ENCODE data around the gene PPIF. TPM values are rescaled to one million over a fixed set of nuclear protein-coding genes. Genes with fewer than 3 reads are reported as not detected.

PPIF gene
- total and polyA plus RNA-seq, 4 donors: 22.2 to 84.3 (median 60.0) TPM

DNA sequence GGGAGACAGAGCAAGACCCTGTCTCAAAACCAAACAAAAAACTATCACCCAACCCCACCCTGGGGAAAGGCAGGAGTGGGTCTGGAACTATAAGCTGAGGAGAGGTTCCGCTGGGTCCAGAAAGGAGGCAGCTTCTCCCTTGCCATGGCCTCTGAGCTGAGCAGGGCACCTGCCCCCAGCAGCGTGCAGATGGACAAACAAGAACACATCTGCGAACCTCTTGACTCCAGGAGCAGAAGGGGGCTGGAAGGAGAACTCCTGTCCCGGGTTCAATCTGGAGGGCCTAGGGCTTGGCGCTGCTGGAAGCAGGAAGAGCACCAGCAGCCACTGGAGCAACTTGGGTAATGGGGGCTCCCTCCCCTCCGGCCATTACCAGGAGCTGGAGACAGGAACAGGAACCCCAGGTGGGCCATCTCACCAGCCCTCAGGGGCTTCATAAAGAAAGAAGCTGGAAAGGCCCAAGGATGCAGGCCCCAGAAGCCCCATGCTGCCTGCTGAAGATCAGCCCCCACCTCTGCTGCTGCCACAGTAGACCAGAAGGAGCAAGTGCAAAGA is 19.0 kb upstream of the PPIF start:
- WGBS: 97% methylated on average over 6 of the region's 6 CpGs
- Histone ChIP-seq H3K4me1 (ENCODE audit: control insufficient read depth in 4 of 4, insufficient read depth in 4 of 4, low read length in 3 of 4) (no peaks in the 10 kb centered on the region), H3K4me3 (ENCODE audit: low read depth in 1 of 3, low read length in 3 of 3) (no peak overlapping the region), H3K36me3 (ENCODE audit: control insufficient read depth in 4 of 4, insufficient read depth in 3 of 4, low read depth in 1 of 4, low read length in 3 of 4) (no peaks in the 10 kb centered on the region), H3K9ac (ENCODE audit: low read depth in 1 of 2, low read length in 2 of 2) (no peak overlapping the region), H3K9me3 (ENCODE audit: control insufficient read depth in 4 of 4, low read length in 3 of 4) (no peaks in the 10 kb centered on the region), H3K27ac (ENCODE audit: low read depth in 1 of 2, low read length in 2 of 2) (no peak overlapping the region), H3K27me3 (ENCODE audit: control insufficient read depth in 4 of 4, insufficient read depth in 4 of 4, low read length in 3 of 4) (no peaks in the 10 kb centered on the region)
- no peak for TF ChIP-seq TAF1 (conservative IDR thresholded peaks at IDR 0.05)
- no peak for TF ChIP-seq HNF4A (conservative IDR thresholded peaks at IDR 0.05)
- TF ChIP-seq, protein P1, sequence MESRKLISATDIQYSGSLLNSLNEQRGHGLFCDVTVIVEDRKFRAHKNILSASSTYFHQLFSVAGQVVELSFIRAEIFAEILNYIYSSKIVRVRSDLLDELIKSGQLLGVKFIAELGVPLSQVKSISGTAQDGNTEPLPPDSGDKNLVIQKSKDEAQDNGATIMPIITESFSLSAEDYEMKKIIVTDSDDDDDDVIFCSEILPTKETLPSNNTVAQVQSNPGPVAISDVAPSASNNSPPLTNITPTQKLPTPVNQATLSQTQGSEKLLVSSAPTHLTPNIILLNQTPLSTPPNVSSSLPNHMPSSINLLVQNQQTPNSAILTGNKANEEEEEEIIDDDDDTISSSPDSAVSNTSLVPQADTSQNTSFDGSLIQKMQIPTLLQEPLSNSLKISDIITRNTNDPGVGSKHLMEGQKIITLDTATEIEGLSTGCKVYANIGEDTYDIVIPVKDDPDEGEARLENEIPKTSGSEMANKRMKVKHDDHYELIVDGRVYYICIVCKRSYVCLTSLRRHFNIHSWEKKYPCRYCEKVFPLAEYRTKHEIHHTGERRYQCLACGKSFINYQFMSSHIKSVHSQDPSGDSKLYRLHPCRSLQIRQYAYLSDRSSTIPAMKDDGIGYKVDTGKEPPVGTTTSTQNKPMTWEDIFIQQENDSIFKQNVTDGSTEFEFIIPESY (IDR thresholded peaks at IDR 0.05): no peak
- no peak for TF ChIP-seq SP1 (IDR thresholded peaks at IDR 0.05)
- TF ChIP-seq, protein P2, sequence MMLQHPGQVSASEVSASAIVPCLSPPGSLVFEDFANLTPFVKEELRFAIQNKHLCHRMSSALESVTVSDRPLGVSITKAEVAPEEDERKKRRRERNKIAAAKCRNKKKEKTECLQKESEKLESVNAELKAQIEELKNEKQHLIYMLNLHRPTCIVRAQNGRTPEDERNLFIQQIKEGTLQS (IDR thresholded peaks at IDR 0.05): no peak
- TF ChIP-seq HNF4G (IDR thresholded peaks at IDR 0.05): no peak
- no peak for TF ChIP-seq RAD21 (IDR thresholded peaks at IDR 0.05)
- TF ChIP-seq, protein P3, sequence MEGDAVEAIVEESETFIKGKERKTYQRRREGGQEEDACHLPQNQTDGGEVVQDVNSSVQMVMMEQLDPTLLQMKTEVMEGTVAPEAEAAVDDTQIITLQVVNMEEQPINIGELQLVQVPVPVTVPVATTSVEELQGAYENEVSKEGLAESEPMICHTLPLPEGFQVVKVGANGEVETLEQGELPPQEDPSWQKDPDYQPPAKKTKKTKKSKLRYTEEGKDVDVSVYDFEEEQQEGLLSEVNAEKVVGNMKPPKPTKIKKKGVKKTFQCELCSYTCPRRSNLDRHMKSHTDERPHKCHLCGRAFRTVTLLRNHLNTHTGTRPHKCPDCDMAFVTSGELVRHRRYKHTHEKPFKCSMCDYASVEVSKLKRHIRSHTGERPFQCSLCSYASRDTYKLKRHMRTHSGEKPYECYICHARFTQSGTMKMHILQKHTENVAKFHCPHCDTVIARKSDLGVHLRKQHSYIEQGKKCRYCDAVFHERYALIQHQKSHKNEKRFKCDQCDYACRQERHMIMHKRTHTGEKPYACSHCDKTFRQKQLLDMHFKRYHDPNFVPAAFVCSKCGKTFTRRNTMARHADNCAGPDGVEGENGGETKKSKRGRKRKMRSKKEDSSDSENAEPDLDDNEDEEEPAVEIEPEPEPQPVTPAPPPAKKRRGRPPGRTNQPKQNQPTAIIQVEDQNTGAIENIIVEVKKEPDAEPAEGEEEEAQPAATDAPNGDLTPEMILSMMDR (IDR thresholded peaks at IDR 0.05; ENCODE audit: low read depth, low read length, missing input control): no peak
- no peak for TF ChIP-seq RXRA (IDR thresholded peaks at IDR 0.05)
- TF ChIP-seq FOXA1 (IDR thresholded peaks at IDR 0.05): no peak
- no peak for TF ChIP-seq YY1 (IDR thresholded peaks at IDR 0.05)
- no peak for TF ChIP-seq FOXA2 (IDR thresholded peaks at IDR 0.05)
- TF ChIP-seq GABPA (IDR thresholded peaks at IDR 0.05 in 1 of 2, conservative IDR thresholded peaks at IDR 0.05 in 1 of 2): no peak
- TF ChIP-seq, protein P4, sequence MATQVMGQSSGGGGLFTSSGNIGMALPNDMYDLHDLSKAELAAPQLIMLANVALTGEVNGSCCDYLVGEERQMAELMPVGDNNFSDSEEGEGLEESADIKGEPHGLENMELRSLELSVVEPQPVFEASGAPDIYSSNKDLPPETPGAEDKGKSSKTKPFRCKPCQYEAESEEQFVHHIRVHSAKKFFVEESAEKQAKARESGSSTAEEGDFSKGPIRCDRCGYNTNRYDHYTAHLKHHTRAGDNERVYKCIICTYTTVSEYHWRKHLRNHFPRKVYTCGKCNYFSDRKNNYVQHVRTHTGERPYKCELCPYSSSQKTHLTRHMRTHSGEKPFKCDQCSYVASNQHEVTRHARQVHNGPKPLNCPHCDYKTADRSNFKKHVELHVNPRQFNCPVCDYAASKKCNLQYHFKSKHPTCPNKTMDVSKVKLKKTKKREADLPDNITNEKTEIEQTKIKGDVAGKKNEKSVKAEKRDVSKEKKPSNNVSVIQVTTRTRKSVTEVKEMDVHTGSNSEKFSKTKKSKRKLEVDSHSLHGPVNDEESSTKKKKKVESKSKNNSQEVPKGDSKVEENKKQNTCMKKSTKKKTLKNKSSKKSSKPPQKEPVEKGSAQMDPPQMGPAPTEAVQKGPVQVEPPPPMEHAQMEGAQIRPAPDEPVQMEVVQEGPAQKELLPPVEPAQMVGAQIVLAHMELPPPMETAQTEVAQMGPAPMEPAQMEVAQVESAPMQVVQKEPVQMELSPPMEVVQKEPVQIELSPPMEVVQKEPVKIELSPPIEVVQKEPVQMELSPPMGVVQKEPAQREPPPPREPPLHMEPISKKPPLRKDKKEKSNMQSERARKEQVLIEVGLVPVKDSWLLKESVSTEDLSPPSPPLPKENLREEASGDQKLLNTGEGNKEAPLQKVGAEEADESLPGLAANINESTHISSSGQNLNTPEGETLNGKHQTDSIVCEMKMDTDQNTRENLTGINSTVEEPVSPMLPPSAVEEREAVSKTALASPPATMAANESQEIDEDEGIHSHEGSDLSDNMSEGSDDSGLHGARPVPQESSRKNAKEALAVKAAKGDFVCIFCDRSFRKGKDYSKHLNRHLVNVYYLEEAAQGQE (IDR thresholded peaks at IDR 0.05): no peak
- no peak for DNase-seq (ENCODE audit: low spot score)

DNA sequence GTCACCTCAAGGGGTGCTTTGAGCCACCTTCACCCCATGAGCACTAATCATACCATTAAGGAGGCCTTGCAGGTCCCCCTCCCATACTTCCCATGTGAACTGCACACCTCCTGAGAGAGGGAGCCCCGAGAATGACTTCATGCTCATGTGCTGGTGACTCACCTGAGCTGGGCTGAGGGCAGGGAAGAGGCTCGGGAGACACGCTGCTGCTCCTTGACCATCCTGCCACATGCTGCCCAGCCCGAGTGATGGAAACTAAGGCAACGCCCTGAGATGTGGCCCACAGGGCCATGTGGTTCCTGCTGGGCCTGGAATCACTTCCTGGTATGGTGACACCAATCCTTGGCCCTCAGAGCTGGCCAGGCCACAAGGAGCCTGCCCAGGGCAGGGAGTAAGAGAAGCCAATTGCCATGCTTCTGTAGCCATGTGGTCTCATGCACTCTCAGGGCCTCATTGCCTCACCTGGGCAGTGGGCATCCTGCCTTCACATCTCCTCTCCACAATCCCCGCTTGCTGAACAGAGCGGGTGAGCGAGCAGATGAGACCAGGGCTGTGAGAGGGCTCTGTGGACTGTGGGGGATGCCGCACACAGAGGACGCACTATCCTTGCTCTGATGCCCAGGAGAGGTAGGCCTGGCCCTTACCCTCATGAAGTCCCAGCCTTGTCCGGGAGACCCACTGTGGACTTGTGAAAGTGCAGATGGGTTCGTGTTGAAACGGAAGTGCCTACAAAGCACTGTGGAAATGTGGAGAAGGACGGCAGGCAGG is 18.3 kb upstream of the PPIF start:
- DNase-seq (ENCODE audit: low spot score): no peak
- TF ChIP-seq EGR1 (IDR thresholded peaks at IDR 0.05; ENCODE audit: low read depth in 2 of 2) (no peak), RXRA (IDR thresholded peaks at IDR 0.05) (no peak), NR2F2 (IDR thresholded peaks at IDR 0.05) (no peak), GABPA (IDR thresholded peaks at IDR 0.05 in 1 of 2, conservative IDR thresholded peaks at IDR 0.05 in 1 of 2) (no peak), SP1 (IDR thresholded peaks at IDR 0.05) (no peak), YY1 (IDR thresholded peaks at IDR 0.05) (no peak), HNF4A (conservative IDR thresholded peaks at IDR 0.05) (no peak), RAD21 (IDR thresholded peaks at IDR 0.05) (no peak), FOXA2 (IDR thresholded peaks at IDR 0.05) (no peak), HNF4G (IDR thresholded peaks at IDR 0.05) (no peak)
- TF ChIP-seq, protein P3 (IDR thresholded peaks at IDR 0.05; ENCODE audit: low read depth, low read length, missing input control): no peak
- TF ChIP-seq, protein P5, sequence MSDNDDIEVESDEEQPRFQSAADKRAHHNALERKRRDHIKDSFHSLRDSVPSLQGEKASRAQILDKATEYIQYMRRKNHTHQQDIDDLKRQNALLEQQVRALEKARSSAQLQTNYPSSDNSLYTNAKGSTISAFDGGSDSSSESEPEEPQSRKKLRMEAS (IDR thresholded peaks at IDR 0.05): no peak
- TF ChIP-seq, protein P2 (IDR thresholded peaks at IDR 0.05): no peak

More for the DNA sequence above, 18.3 kb upstream of the PPIF start:
- H3K4me1 ChIP-seq (ENCODE audit: control insufficient read depth in 4 of 4, insufficient read depth in 4 of 4, low read length in 3 of 4): peaks cover 0 to under 1% (median 0%) of the 10 kb centered on the region in 4 donors
- no peak overlapping the region for H3K27ac ChIP-seq (ENCODE audit: low read depth in 1 of 2, low read length in 2 of 2)
- no peaks in the 10 kb centered on the region for H3K9me3 ChIP-seq (ENCODE audit: control insufficient read depth in 4 of 4, low read length in 3 of 4)
- no peaks in the 10 kb centered on the region for H3K36me3 ChIP-seq (ENCODE audit: control insufficient read depth in 4 of 4, insufficient read depth in 3 of 4, low read depth in 1 of 4, low read length in 3 of 4)
- H3K9ac ChIP-seq (ENCODE audit: low read depth in 1 of 2, low read length in 2 of 2): no peak overlapping the region
- no peaks in the 10 kb centered on the region for H3K27me3 ChIP-seq (ENCODE audit: control insufficient read depth in 4 of 4, insufficient read depth in 4 of 4, low read length in 3 of 4)
- 96% methylated on average over 14 of the region's 14 CpGs for WGBS
- no peak overlapping the region for H3K4me3 ChIP-seq (ENCODE audit: low read depth in 1 of 3, low read length in 3 of 3)
